NCI-H446 treated with DMSO at 0.1 percent for 48 hours (cell line): Measurements from ENCODE around the gene DBN1.

Experiments used
- DNase-seq: peaks from one replicate; lab custom pipeline; 2025; lab: John Stamatoyannopoulos, UW

DBN1 gene

DNA sequence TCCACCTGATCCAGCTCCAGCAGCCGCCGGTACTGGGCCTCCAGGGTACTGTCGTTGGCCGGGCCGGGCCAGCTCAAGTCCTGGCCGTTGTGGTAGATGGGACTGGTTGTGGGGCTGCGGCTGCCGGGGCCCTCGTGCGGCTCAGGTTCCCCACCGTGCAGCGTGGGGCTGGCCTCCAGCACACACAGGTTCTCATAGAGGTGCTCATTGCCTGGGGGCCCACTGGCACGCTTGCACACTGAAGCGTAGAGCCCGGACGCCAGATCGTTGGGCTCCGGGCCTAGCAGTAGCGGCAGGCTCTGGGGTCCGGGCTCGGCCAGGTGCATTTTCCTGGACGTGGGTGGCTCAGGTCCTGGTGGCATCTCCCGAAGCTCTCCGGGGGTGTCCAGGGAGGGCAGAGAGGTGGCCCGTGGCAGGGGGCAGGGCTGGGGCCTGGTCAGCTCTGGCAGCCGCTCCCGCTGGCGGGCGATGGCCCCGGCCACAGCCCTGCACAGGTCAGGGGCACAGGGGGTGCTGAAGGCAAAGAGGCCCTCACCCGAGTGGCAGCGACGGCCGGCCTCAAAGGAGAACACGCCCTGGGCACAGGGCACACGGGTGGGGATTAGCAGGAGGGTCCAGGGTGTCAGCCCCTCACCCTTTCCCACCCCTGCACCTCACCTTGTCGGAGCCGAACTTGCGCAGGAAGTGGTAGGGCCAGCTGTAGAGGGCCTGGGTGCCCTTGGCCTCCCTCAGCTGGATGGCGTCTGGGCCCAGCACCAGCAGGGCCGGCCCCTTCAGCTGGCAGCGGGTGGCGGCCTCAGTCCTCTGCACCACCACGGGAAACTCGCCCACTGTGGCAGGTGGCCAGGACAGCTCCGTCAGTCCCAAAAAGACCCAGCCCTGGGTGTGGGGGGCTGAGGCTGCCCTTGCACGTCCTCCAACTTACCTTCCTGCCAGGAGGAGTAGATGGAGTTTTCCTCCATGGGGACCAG, 30.9 kb upstream of the DBN1 start:
- DNase-seq, result no peak

DNA sequence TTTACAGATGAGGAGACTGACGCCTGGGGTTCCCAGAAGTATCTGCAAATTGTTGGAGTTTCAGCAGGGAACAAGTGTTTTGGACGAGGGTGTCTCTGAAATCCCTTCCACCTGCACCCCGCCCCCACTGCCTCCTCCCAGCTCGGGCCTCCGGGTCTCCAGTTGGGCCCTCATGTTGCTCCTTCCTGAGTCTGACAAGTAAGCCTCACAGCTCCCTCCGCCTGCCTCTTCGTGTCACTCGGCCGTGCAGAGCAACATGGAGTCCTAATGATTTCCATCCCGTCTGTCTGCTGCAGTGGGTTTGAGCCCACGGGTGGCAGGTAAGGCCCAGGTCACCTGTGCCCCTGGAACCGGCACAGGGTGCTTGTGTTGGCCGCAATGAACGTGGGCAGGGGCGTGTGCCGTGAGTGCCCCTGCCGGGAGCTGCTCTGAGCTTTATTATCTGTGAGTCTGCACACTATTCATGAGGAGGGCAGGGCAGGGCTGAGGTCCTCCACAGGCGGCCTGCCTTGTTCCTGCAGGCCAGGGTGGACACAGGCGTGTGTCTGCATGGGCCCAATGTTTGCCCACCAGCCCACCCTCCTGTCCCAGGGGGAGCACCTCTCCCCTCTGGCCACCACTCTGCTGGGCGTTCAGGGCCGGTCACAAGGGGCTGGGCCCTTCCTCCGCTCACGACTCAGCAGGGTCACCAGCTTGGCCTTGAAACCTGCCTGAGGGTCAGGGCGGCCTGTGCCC, 30.1 kb upstream of the DBN1 start:
- no peak for DNase-seq

DNA sequence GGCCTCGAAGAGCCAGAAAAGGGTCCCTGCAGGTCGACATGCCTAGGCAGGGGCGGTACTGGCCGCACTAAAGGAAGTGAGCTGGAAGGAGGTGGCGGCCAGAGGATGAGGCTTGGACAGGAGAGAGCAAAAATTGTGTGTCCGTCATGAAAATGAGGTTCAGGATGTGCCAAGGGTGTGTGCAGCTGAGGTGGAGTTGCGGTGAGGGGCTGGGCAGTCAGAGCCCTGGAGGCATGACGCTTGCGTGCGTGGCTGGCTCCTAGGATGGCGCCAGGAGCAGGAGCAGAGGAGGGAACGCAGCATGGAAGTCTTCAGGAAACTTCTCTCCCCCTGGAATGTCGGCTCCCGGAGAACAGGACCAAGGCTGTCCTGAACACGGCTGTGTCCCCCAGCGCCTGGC, 29.5 kb upstream of the DBN1 start:
- DNase-seq, result no peak

DNA sequence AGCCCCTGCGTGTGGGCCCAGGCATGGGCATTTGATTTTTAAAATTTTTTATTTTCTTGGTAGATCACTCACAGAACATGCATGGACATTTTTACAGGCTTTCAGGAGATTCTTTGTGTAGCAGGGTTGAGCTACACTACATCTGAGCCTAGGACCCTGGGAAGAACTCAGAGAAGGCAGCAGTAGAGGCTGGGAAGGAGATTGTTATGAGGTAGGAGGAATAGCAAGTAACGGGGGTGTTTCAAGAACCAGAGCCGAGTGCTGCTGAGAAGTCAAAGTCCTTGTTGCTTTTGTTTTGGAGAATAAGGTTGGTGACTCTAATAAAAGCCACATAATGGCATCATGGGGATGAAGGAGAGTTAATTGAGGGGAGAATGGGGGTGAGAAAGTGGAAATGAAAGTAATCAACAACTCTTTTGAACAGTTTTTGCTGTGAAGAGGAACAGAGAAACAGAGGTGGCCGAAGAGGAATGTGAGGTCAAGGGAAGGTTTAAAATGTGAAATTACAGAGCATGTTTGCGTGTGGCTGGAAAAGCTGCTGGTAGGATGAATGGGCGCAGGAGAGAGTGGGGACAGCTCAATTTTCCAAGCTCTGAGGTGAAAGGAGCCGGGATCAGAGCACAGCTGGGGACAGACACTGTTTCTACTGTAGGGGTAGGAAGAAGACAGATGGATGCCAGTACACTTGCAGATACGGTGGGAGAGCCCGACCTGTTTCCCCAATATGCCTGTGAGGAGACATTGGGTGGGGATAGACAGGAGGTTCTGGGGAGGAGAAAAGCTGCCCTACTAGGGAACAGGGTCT, 28.6 kb upstream of the DBN1 start:
- DNase-seq, result no peak

DNA sequence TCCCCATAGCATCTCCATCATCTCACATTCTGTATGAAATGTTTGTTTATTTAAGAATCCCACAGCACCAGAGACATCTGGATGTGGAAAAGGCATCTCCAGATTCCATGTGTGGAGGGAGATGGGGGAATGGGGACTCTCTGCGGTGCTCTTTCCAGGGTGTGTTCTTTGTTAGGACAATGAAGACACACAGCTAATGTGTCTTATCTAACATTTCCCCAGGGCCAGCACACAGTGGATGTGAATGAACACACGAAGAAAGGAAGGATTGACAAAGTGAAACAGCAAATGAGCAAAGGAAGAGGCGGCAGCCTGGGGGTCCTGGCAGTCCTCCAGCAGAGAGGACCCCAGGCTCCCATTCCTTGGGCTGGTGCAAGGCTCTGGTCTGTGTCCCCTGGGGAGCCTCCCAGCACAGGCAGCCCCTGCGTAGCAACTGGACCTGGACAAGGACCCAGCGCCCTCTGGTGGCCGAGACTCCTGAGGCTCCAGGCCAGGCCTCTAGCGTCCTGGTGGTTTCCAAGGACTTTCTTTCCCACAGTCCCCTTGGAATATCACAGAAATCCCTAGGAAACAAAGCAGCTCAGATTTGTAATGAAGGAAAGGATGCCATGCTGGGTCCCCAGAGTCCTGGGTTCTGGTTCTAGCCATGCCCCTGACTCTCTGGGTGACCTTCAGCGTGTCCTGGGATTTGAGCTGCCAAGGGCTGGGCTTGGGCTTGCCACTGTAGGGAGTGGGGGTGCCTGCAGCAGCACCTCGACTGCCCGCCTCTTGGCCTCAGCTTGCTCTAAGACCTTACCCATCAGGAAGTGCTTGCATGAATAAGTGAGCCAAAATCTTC, 27.5 kb upstream of the DBN1 start:
- DNase-seq, result peak; percentile 38

DNA sequence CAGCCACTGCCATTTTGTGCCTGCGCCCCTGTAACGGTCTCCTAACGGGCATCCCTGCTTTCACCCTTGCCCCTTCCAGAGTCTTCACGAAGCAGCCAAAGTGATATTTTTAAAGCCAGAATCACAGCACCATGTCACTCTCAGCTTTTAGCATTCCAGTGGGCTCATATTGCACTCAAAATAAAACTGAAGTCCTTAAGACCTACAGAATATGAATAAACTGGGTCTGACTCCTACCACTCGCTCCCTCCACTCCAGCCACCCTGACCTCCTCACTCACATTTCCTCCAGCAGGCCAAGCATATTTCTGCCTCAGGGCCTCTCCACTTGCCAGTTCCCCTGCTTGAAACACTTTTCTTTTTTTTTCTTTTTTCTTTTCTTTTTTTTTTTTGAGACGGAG, 26.4 kb upstream of the DBN1 start:
- no peak for DNase-seq

DNA sequence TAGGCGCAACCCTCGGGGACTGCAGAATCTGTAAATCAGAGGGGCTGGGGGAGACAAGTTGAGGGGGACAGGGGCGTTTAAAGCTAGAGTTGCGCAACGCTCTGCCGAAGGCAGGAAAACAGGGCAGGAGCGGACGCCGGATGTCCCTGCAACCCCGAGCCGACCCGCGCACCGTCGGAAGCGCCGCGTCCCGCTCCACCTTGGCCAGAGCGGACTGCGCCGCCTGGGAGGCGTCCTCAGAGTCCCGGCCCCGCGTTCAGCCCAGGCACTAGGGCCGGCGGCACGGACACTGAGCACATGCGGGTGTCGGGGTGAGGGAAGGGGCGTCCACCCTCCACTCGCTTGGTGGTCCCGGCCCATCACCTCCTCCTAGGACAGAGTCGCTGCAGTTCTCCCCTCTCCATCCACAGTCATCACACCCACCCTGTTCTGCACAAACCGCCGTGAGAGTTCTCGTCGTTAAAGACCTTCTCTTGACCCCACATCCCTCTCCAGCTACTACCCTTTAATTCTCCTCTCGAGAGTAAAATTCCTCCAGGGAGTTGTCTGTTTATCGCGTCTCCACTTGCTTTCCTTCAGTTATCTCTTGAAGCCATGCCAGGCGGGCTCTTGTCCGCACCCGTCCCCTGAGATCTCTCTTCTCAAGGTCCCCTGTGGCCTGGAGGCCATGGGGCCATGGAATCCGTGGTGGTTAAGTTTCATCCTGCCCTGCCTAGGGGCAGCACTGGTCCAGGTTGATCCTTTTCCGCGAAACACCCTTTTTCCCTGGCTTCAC, 24.8 kb upstream of the DBN1 start:
- DNase-seq, result no peak

DNA sequence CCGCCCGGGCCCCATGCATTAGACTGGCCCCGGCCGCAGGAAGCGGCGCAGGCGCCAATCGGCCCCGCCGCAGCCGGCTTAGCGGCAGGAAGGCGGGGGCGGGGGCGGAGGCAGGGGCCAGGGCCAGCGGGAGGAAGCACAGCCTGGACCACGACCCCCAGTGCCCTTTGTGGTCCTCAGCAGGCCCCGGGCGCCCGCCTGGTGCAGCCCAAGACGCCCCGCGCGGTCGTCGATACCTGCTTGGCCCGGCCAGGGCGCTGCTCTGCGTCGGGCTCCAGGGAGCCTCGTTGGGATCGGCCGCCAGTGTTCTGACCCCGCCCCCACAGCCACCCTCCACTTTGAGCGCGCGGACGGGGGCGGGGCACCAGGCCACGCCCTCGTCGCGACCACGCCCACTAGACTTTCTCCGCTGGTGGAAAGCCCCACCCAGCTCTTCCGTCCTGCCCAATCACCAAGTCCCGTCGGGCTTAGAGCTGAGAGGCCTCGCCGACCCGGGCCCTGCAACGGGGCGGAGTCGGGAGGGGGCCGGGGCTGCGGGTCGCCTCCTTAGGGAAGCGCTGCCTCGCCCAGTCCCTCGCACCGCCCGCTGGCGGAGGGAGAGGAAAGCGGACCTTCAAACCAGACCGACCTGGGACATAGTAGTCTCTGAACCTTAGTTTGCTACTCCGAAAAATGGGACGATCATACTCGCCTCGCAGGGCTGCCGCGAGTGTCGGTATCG, 24.0 kb upstream of the DBN1 start, which contains the start of gene PDLIM7:
Gene PDLIM7 (minus strand): TSS at position 313 of the 721 bp plus-strand sequence. CDS start 1,092 bp downstream, outside the sequence.
- peak; percentile 85 for DNase-seq

DNA sequence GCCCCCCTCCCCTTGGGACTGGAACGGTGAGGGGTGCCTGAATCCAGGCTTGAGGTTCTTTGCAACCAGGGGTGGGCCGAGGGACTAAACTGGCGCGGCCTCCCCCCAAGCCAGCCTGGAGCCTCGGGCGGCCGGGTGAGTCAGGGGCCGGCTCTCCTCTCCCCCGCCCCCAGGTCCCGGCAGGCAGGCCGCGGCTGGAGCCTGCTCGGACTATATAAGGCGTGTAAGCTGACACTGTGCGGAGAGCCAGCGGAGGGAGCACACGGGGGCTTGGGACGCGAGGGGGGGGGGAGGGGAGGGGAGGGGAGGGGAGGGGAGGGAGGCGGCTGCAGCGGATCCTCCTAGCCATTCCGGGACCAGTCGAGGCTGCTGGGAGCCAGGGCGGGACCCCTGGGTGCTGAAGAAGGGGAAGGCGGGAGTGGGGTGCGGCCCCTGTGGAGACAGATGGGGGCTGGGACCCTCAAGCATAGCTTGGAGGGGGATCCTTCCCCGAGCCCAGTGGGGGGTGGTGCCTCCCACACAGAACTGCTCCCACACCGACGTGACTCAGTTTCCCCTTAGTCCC, 23.4 kb upstream of the DBN1 start:
- DNase-seq, result peak; percentile 39

DNA sequence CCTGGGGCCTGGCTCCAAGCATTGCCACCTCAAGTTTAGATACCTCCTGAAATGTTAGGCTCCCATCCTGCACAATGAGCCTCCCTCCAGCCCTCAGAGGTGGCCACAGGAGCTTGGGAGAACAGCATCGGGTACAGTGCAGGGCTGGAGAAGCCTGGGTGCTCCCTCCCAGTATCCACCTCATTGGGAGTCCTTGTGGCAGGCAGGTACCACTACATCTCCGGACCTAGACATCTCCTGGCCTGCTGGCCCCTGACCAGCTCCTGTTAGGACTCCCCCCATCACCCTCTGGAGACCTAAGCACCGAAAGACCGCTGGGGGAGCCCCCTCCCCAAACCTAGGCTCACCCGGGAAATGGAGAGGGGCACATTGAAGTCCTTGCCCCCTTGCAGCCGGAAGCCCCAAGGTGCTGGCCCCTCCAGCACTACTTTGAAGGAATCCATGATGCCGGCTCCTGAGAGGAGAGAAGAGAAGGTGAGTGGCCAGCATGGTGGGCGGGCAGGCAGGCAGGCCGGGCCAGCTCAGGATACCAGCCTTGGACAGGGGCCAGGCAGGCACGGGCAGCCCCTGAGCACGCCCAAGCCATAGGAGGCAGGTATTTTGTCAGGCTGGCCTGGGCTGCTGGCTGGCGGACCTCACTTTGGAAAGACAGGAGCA, 22.8 kb upstream of the DBN1 start:
- no peak for DNase-seq

DNA sequence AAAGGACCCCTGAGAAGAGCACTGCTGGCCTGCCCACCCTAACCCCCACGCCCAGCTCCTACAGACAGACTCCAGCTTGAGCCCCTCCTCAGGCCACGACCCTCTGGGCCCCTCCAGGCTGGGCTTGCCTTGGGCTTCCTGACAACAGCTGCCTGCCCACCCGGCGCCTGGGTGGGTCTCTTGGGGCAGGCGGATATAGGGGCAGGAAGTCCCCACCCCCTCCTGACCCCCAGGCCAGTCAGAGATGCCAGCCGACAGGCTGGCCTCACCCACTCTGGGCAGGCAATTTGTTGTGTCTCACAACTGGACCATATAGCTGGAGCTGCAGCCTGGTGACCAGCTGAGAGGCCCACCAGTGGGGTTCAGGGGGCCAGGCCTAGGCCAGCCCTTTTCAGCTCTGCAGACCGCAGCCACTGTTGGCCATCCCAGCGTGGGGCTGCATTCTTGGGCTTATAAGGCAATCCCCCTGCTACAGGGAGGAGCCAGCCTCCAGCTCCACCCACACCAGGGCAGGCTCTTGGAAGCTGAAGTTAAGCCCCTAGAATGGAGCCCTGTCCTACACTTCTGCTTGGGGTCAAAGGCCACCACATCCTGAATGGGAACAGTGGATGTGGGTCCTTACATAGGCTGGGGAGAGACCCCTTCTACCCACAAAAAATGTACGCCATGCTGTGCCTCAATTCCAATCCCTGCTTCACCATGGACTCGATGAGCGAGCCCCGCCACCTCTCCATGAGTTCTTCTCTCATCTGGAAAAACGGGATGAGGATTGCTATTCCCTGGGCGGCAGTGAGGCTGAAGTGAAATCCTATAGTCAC, 22.0 kb upstream of the DBN1 start:
- no peak for DNase-seq

DNA sequence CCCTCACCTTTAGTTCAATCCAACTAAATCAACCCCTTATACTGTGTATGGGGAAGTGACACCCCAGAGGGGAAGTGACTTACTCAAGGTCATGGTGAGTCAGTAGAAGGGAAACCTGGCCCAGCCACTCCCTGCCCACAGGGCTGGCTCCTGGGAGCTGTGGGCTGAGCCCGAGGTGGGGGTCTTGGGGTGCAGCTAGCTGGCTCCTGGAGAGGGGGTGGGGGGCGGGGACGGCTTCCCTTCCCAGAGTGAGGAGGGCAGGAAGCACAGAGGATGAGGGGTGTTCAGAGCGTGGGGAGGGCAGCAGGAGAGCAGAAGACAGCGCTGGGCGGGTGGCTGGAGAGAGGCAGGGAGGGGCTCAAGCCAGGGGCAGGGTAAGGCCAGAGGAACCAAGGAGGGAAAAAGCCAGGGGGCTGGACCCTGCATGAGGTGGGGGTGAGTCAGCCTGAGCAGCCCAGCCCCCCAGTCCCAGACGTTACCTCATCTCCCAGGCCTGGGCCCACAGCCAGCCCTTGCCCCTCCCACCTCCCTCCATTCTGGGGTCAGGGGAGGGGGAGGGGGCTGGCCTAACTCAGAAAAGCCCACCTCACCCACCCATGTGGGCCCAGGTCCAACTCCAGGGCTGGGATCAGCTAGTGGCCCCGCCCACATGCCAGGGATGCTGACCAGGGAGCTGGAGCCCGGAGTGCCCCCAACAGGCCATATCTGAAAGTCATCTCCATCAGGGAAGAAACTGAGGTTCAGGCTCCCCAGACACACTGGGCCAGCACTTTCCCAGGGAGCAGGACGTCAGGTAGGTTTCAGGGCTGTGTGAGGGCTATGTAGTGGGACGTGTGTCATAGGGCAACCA, 21.1 kb upstream of the DBN1 start:
- DNase-seq, result no peak

DNA sequence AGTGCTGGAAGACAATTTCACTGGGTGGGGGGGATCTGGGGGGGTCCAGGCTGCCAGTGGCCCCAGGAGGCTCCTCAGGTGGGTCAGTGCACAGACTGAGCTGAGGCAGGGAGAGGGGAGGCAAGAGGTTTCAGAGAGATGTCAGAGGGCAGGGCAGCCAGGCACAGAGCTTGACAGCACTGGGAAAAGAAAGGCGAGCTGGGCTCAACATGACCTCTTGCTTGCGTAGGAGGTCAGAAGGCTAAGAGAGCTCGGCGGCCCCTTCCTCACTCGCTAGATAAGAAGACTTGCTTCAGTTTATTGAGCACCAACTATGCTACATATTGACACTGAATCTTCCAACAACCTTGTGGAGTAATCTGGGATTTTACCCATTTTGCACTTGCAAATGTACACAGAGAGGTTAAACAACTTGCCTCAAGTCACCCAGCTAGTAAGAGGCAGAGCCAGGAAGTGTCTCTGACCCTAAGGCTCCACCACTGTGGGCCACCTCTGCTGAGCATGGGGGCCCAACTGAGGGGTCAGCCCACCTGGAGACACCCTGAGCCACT, 20.4 kb upstream of the DBN1 start:
- DNase-seq, result no peak

DNA sequence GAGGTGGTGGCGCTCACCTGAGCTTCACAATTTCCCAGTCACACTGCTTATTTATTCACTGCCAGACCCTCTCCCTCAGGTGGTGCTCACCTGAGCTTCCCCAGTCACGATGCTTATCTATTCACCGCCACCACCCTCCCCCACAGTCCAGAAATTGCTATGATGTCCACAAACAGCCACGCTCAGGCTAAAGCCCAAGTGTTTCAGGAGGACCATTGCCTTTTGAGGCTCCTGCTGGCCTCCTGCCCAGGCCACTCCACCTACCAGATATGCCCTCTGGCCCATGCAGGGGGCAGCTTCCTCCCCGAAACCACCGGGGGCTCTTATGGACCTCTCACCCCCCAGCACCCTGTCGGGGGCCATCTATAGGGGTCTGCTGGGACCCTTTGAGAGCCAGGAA, 19.4 kb upstream of the DBN1 start:
- DNase-seq, result no peak

DNA sequence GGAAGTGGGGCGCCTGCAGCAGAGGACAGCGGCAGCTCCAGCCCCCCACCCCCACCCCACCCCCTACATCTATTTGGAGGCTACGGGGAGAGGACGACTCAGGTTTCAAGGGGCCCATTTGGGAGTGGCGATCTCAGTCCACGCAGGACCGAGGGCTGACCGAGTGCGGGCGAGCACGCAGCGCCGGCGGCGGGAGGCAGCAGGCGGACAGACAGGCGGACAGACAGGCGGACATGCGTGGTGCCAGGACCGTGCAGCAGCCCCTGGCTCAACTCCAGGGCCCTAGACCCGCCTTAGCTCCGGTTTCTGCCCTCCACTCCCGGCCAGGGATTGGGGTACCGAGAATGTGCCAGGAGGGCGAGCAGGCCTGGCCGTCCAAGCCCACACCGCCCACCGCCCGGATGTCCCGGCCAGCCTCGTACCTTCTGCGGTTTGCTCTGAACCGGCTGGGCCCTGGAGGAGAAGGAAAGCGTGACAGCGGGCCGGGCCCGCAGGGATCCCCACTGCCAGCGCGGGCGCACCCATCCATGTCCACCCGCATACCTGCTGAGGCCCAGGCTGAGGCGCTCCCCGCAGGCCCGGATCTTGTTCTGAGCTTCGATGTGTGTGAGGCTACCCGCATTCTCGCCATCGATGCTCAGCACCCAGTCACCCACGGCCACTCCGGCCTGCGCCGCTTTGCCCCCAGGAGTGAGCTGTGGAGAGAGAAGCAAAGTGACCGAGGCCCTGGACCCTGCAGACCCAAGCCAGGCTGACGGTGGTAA, 18.7 kb upstream of the DBN1 start:
- no peak for DNase-seq

DNA sequence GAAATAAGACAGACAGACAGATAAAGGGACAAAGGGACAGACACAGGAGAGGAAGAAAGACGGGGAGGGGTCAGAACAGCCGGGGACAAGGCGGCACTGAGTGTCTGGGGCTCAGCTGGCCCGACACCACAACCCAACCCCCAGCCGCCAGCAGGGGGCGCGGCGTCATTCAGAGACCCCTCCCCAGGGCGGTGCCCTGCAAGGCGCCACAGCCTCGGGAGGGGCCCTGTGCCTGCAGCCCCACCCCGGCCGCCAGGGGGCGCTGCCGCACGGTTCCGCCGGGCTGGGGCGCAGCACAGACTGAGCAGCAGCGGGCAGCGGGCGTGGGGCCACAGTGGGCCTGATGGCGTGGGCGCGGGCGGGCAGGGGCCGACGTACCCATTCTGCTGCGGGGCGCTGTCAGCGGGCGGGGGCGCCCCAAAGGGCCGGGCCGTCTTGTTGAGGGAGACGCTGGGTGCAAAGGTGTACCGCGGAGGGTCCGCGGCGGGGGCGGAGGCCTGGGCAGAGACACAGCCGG, 18.1 kb upstream of the DBN1 start:
- no peak for DNase-seq
